ENCODE measurements around the gene TEDC2.

The TEDC2 gene

DNA sequence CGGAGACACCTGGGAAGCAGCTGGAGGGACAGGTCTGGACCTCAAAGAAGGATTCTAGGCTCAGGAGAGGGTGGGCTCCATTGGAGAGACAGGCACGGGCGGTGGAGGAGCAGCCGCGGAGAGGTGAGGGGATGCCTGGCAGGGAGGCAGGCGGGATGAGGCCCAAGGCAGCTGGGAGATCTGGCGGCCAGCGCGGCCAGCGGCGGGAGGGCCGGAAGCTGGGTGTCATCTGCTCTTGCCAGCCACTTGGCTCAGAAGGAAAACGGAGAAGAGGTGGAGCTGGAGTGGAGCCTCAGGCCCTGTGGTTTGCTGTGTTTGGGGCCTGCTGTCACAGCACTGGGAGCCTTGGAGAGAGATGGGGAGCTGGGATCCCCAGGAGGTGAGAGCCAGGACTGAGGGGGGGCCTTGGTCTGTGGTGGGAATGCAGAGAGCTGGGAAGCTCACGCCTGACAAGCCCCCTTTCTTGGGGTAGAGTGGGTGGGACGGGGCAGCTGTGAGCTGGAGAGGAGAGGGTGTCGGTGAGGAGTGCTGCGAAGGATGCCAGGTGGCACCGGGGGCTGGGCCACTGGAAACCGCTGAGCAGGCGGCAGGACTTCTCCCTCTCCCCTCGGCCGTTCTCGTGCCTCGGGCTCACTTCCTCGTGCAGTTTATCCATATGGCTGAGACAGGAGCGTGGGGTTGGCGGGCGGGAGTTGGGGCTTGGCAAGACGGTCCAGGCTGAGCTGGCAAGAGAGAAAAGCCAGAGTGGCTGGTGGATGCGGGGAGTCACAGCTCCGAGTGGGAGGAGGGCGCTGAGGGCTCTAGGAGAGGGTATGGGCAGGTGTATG lies 23.0 kb downstream of the TEDC2 start:
- no peak overlapping the region for H3K4me3 ChIP-seq (replicated peaks; ENCODE audit: low read depth, low read length)
- DNase-seq (ENCODE audit: low read depth) = peak; percentile 55
- TF ChIP-seq, protein P1, sequence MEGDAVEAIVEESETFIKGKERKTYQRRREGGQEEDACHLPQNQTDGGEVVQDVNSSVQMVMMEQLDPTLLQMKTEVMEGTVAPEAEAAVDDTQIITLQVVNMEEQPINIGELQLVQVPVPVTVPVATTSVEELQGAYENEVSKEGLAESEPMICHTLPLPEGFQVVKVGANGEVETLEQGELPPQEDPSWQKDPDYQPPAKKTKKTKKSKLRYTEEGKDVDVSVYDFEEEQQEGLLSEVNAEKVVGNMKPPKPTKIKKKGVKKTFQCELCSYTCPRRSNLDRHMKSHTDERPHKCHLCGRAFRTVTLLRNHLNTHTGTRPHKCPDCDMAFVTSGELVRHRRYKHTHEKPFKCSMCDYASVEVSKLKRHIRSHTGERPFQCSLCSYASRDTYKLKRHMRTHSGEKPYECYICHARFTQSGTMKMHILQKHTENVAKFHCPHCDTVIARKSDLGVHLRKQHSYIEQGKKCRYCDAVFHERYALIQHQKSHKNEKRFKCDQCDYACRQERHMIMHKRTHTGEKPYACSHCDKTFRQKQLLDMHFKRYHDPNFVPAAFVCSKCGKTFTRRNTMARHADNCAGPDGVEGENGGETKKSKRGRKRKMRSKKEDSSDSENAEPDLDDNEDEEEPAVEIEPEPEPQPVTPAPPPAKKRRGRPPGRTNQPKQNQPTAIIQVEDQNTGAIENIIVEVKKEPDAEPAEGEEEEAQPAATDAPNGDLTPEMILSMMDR (IDR thresholded peaks at IDR 0.05; ENCODE audit: low read length, missing control alignments) = no peak

- no peak overlapping the region for H3K4me3 ChIP-seq (replicated peaks; ENCODE audit: low read depth, low read length)
- TF ChIP-seq, protein P1 (IDR thresholded peaks at IDR 0.05; ENCODE audit: low read length, missing control alignments) = no peak
- no peak for DNase-seq (ENCODE audit: low read depth)
Measured at GRCh38 chr16:2483939-2484897, 24.3 kb downstream of the TEDC2 start.

DNA sequence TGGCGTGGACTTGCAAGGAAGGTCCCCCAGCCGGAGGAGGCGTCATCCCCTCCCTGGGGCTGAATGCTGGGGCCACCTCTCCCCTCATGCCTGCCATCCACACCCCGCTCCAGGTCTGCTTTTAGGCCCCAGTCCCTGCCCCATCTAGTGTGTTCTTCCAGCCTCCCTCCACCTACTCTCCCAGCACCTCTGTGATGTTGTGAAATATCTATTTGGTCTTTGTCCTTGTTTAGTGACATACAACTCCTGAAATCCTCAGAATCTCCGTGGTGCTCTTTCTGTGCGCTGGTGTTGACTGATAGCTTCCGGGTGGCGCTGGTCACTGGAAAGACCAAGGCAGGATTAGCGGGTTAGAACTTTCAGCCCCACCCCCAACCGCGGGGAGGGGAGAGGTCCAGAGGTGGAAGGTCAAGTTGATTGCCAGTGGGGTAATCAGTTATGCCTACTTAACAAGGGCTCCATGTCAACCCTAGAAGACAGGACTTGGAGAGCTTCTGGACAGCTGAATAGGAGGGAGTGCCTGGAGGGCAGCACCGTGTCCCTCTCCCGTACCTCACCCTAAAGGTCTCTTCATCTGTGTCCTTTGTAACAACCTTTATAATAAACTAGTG lies 25.1 kb downstream of the TEDC2 start:
- H3K4me3 ChIP-seq (replicated peaks; ENCODE audit: low read depth, low read length) = no peak overlapping the region
- TF ChIP-seq, protein P1 (IDR thresholded peaks at IDR 0.05; ENCODE audit: low read length, missing control alignments) = no peak
- no peak for DNase-seq (ENCODE audit: low read depth)

GRCh38 chr16:2485811-2486507 lies 26.1 kb downstream of the TEDC2 start:
- no peak overlapping the region for H3K4me3 ChIP-seq (replicated peaks; ENCODE audit: low read depth, low read length)
- TF ChIP-seq, protein P1 (IDR thresholded peaks at IDR 0.05; ENCODE audit: low read length, missing control alignments) = no peak
- no peak for DNase-seq (ENCODE audit: low read depth)

DNA sequence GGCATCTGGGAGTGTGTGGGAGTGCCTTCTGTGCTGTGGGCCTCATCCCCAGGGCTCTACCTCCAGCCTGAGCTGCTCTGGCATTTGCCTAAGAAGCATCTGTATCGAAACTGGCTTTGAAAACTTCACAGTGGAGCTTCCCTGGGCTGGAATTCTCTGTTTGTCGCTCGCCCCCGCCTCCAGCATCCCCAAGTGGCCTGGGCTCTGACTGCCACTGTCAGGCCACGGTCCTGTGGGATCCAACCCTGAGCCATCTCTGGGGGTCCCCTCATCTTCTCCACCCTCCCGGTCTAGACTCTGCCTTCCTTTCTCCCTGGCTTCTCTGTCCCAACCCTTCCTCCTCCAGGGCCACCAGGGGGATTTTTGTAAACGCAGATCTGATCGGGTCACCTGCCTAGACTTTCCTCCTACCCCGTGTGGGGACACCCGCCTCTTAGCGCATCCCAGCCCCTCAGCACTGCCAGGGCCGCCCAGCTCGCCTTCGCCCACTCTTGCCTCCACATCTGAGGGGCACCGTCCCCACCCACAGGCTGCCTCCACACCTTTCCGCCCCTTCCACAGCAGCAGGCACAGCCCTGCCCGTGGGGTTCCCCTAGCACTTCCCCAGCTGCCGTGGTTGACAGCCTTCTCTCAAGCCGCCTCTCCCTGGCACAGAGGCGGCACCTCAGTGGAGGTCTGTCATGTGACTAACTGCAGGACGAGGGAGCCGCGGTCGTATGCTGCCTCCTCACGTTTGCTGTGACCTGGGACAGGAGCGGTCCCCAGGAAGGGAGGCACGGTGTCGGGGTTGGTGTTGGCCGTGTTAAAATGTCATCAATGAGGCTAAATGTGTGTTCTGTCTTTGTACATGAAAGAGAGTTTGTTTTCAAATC lies 27.0 kb downstream of the TEDC2 start:
- no peak overlapping the region for H3K4me3 ChIP-seq (replicated peaks; ENCODE audit: low read depth, low read length)
- TF ChIP-seq, protein P1 (IDR thresholded peaks at IDR 0.05; ENCODE audit: low read length, missing control alignments) = no peak
- no peak for DNase-seq (ENCODE audit: low read depth)
